ENCODE measurements around the gene AGMO. TPM values are rescaled to one million over a fixed set of nuclear protein-coding genes. Genes with fewer than 3 reads are reported as not detected.

AGMO gene
- polyA plus RNA-seq, 1 donor (not counting 4 experiments of a cell fraction or from before 2014, with no cell fraction given): not detected

DNA sequence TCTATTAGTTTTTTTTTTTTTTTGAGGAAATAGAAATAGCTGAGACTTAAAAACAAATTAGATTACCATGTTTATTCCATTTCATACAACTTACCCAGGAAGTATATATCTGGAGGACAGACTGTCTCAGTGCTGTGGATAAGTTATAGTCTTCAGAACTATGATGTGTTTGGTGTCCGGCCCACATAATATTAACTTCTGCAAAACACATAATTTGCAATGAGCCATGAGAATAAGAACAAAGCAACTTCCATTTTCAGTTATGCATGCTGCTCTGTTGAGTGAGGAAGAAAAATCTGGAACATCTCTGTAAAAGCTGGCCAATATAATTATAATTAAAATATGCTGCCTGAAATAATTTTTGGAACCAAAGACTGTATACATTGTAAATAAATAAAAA, 130.9 kb downstream of the AGMO start:
- no peaks in the 10 kb centered on the region for H3K79me2 ChIP-seq (ENCODE audit: control insufficient read depth, insufficient read depth, low read length)
- no peak overlapping the region for H3K4me3 ChIP-seq (ENCODE audit: control insufficient read depth in 2 of 3, extremely low read depth in 1 of 3, insufficient read depth in 2 of 3, low read depth in 1 of 3, low read length in 3 of 3)
- H4K20me1 ChIP-seq (ENCODE audit: control insufficient read depth, extremely low read depth, insufficient read depth, low read length): no peaks in the 10 kb centered on the region
- no peaks in the 10 kb centered on the region for H3K4me1 ChIP-seq (ENCODE audit: control insufficient read depth, extremely low read depth, insufficient read depth, low read length)
- no peaks in the 10 kb centered on the region for H3K36me3 ChIP-seq (ENCODE audit: control insufficient read depth in 2 of 2, extremely low read depth in 1 of 2, insufficient read depth in 2 of 2, low read length in 2 of 2)
- no peaks in the 10 kb centered on the region for H3K9me1 ChIP-seq (ENCODE audit: control insufficient read depth, extremely low read depth, insufficient read depth, low read length)
- no peak overlapping the region for H3K27ac ChIP-seq (ENCODE audit: control insufficient read depth, insufficient read depth, low read length)
- DNase-seq (ENCODE audit: low read depth, low spot score): no peak
- no peak overlapping the region for H3K4me2 ChIP-seq (ENCODE audit: control insufficient read depth, extremely low read depth, insufficient read depth, low read depth, low read length)
- H3K27me3 ChIP-seq (ENCODE audit: control insufficient read depth, extremely low read depth, insufficient read depth, low read length): no peaks in the 10 kb centered on the region
- TF ChIP-seq EZH2 (IDR thresholded peaks at IDR 0.05; ENCODE audit: low read length): no peak
- TF ChIP-seq, protein P1, sequence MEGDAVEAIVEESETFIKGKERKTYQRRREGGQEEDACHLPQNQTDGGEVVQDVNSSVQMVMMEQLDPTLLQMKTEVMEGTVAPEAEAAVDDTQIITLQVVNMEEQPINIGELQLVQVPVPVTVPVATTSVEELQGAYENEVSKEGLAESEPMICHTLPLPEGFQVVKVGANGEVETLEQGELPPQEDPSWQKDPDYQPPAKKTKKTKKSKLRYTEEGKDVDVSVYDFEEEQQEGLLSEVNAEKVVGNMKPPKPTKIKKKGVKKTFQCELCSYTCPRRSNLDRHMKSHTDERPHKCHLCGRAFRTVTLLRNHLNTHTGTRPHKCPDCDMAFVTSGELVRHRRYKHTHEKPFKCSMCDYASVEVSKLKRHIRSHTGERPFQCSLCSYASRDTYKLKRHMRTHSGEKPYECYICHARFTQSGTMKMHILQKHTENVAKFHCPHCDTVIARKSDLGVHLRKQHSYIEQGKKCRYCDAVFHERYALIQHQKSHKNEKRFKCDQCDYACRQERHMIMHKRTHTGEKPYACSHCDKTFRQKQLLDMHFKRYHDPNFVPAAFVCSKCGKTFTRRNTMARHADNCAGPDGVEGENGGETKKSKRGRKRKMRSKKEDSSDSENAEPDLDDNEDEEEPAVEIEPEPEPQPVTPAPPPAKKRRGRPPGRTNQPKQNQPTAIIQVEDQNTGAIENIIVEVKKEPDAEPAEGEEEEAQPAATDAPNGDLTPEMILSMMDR (optimal IDR thresholded peaks at IDR 0.05 in 1 of 3, IDR thresholded peaks at IDR 0.05 in 1 of 3, conservative IDR thresholded peaks at IDR 0.05 in 1 of 3; ENCODE audit: extremely low read depth in 1 of 3, insufficient read depth in 2 of 3, low read length in 3 of 3): no peak
- dilution Hi-C loops (cut with MboI; ENCODE audit: extremely low pct_ligation_motif_present, low sequenced_read_pairs): no loop called here
- no peak overlapping the region for H2AFZ ChIP-seq (ENCODE audit: control insufficient read depth, low read length)
- no peak overlapping the region for H3K9ac ChIP-seq (ENCODE audit: control insufficient read depth, extremely low read depth, insufficient read depth, low read length)
- H3K9me3 ChIP-seq (ENCODE audit: control insufficient read depth, low read depth, low read length): no peaks in the 10 kb centered on the region
- no peak for FAIRE-seq

DNA sequence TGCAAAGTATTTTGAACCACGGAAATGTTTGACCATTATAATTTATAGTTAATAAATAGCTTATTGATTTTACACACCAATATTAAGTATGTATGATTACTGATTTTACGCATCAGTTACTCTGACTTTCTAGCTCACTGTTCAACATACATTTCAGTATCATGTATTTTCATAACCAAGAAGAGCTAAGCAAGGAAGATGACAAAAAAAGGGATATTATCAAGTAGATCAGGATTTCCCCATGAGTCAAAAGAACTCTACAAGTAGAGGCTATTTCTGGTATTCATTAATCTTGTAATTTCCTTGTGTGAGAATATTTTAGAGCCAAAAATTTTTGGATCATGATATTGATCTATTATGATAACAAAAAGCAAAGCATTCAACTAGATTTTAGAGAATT, 131.6 kb downstream of the AGMO start:
- Histone ChIP-seq H3K36me3 (ENCODE audit: control insufficient read depth in 2 of 2, extremely low read depth in 1 of 2, insufficient read depth in 2 of 2, low read length in 2 of 2) (no peaks in the 10 kb centered on the region), H3K27ac (ENCODE audit: control insufficient read depth, insufficient read depth, low read length) (no peak overlapping the region), H3K4me1 (ENCODE audit: control insufficient read depth, extremely low read depth, insufficient read depth, low read length) (no peaks in the 10 kb centered on the region), H2AFZ (ENCODE audit: control insufficient read depth, low read length) (no peak overlapping the region), H3K4me3 (ENCODE audit: control insufficient read depth in 2 of 3, extremely low read depth in 1 of 3, insufficient read depth in 2 of 3, low read depth in 1 of 3, low read length in 3 of 3) (no peak overlapping the region), H3K9me1 (ENCODE audit: control insufficient read depth, extremely low read depth, insufficient read depth, low read length) (no peaks in the 10 kb centered on the region), H3K4me2 (ENCODE audit: control insufficient read depth, extremely low read depth, insufficient read depth, low read depth, low read length) (no peak overlapping the region), H3K79me2 (ENCODE audit: control insufficient read depth, insufficient read depth, low read length) (no peaks in the 10 kb centered on the region), H3K27me3 (ENCODE audit: control insufficient read depth, extremely low read depth, insufficient read depth, low read length) (no peaks in the 10 kb centered on the region), H3K9ac (ENCODE audit: control insufficient read depth, extremely low read depth, insufficient read depth, low read length) (no peak overlapping the region), H3K9me3 (ENCODE audit: control insufficient read depth, low read depth, low read length) (no peaks in the 10 kb centered on the region), H4K20me1 (ENCODE audit: control insufficient read depth, extremely low read depth, insufficient read depth, low read length) (no peaks in the 10 kb centered on the region)
- DNase-seq (ENCODE audit: low read depth, low spot score) (no peak), FAIRE-seq (no peak)
- dilution Hi-C loops (cut with MboI; ENCODE audit: extremely low pct_ligation_motif_present, low sequenced_read_pairs): no loop called here
- TF ChIP-seq, protein P1 (optimal IDR thresholded peaks at IDR 0.05 in 1 of 3, IDR thresholded peaks at IDR 0.05 in 1 of 3, conservative IDR thresholded peaks at IDR 0.05 in 1 of 3; ENCODE audit: extremely low read depth in 1 of 3, insufficient read depth in 2 of 3, low read length in 3 of 3): no peak
- no peak for TF ChIP-seq EZH2 (IDR thresholded peaks at IDR 0.05; ENCODE audit: low read length)

All from keratinocyte (primary cell).